HCT116 (cell line): Measurements from ENCODE around the gene ZBTB1. TPM values are rescaled to one million over a fixed set of nuclear protein-coding genes. Genes with fewer than 3 reads are reported as not detected.

Experiments
- ATAC-seq: fragments of 200-7000 bp; cut with Tn5 transposase; 2 replicates; pipeline ENCODE4 v1.9.1; 2020; ENCODE audit warnings: mild to moderate bottlenecking, moderate library complexity
- BruUV-seq: library from RNA; stranded (reverse); fragments of 400-500 nt; replicated peaks from 2 replicates; lab custom pipeline; 2021; lab: Mats Ljungman, UMichigan
- CTCF ChIA-PET: fragments of 300-600 bp; sonication (Branson Sonifier 250); formaldehyde crosslinking; loops from one replicate; lab custom pipeline; 2021; ENCODE audit warnings: antibody characterized with exemption; lab: Charles Lee
- POLR2A ChIA-PET: fragments of 300-600, 350-600 bp; sonication (Branson Sonifier 250); formaldehyde crosslinking; loops from one replicate; lab custom pipeline; 2021; ENCODE audit warnings: antibody characterized with exemption; lab: Charles Lee
- RAD21 ChIA-PET, 2 experiments: fragments of 300-600 bp; sonication (Branson Sonifier 250); formaldehyde crosslinking; loops; one replicate each; lab custom pipeline; 2023; ENCODE audit warnings: low total read pairs in 2 of 2; ENCODE audit not compliant: uncharacterized antibody in 2 of 2, unreplicated experiment in 2 of 2, low non-redundant PET in 1 of 2; lab: Charles Lee
- DNase-seq: peaks from one replicate; pipeline ENCODE4 v3.0.0-alpha.2; 2010; ENCODE audit warnings: low read depth, low spot score
- H2AFZ ChIP-seq: fragments of 200-600 bp; shearing (Covaris generic), sonication (generic); 2 replicates; pipeline ENCODE4 v1.6.1; 2017; ENCODE audit warnings: low read depth, mixed run types, mixed read lengths, antibody characterized with exemption, low read length; ENCODE audit not compliant: poor library complexity, severe bottlenecking
- H3K27ac ChIP-seq: 2 replicates; pipeline ENCODE4 v1.5.1; 2012; ENCODE audit warnings: low read depth, low read length
- H3K27me3 ChIP-seq: fragments of 200-600 bp; sonication (generic); 2 replicates; pipeline ENCODE4 v1.6.1; 2016; ENCODE audit warnings: mixed run types, low read length, mixed read lengths; ENCODE audit not compliant: insufficient read depth
- H3K36me3 ChIP-seq, 2 experiments: fragments of 200-500 bp in 1 of 2; fragments of 200-600 bp in 1 of 2; sonication (Bioruptor generic) in 1 of 2; sonication (generic) in 1 of 2; 2 replicates each; pipeline versions ENCODE4 v1.5.1 to v1.6.1; 2014 to 2016; ENCODE audit warnings: low read length in 2 of 2, inconsistent platforms in 1 of 2, mixed read lengths in 1 of 2, mixed run types in 1 of 2; ENCODE audit not compliant: insufficient read depth in 2 of 2, control insufficient read depth in 1 of 2
- H3K4me1 ChIP-seq, 2 experiments: fragments of 200-600 bp in 1 of 2; sonication (generic) in 1 of 2; 2 replicates each; pipeline versions ENCODE4 v1.5.1 to v1.6.1; 2012 to 2017; ENCODE audit warnings: low read length in 2 of 2, inconsistent platforms in 1 of 2, mild to moderate bottlenecking in 1 of 2, mixed read lengths in 1 of 2, mixed run types in 1 of 2, moderate library complexity in 1 of 2; ENCODE audit not compliant: insufficient read depth in 2 of 2, control insufficient read depth in 1 of 2
- H3K4me2 ChIP-seq: fragments of 200-600 bp; sonication (generic); 2 replicates; pipeline ENCODE4 v1.6.1; 2017; ENCODE audit warnings: mixed run types, low read length, mixed read lengths
- H3K4me3 ChIP-seq, 2 experiments: fragments of 200-600 bp in 1 of 2; sonication (generic) in 1 of 2; replicated peaks in 1 of 2; 2 replicates each; pipeline ENCODE4 v1.5.1; 2011 to 2016; ENCODE audit warnings: low read length in 2 of 2, control low read depth in 1 of 2, low read depth in 1 of 2, mild to moderate bottlenecking in 1 of 2, mixed read lengths in 1 of 2, mixed run types in 1 of 2
- H3K79me2 ChIP-seq: fragments of 200-600 bp; sonication (generic); 2 replicates; pipeline ENCODE4 v1.6.1; 2017; ENCODE audit warnings: mild to moderate bottlenecking, mixed run types, low read length, moderate library complexity, mixed read lengths; ENCODE audit not compliant: insufficient read depth
- H3K9ac ChIP-seq: fragments of 200-600 bp; sonication (generic); 2 replicates; pipeline ENCODE4 v1.6.1; 2016; ENCODE audit warnings: low read length, mixed read lengths
- H3K9me2 ChIP-seq: fragments of 200-600 bp; sonication (generic), shearing (Covaris generic); 2 replicates; pipeline ENCODE4 v1.6.1; 2017; ENCODE audit warnings: mixed run types, mild to moderate bottlenecking, moderate library complexity; ENCODE audit not compliant: insufficient read depth
- H3K9me3 ChIP-seq, 2 experiments: fragments of 200-500 bp in 1 of 2; fragments of 200-600 bp in 1 of 2; sonication (Bioruptor generic) in 1 of 2; sonication (generic) in 1 of 2; 2 replicates each; pipeline ENCODE4 v1.6.1; 2014 to 2017; ENCODE audit warnings: low read length in 2 of 2, mixed read lengths in 2 of 2, inconsistent platforms in 1 of 2, low read depth in 1 of 2, mild to moderate bottlenecking in 1 of 2, mixed run types in 1 of 2, moderate library complexity in 1 of 2; ENCODE audit not compliant: control insufficient read depth in 1 of 2, insufficient read depth in 1 of 2
- H4K20me1 ChIP-seq: fragments of 200-600 bp; sonication (generic), shearing (Covaris generic); 2 replicates; pipeline ENCODE4 v1.6.1; 2017; ENCODE audit warnings: mixed run types, mild to moderate bottlenecking, moderate library complexity; ENCODE audit not compliant: insufficient read depth
- CTCF ChIP-seq, 3 experiments: fragments of 200-600 bp in 1 of 3; sonication (generic) in 1 of 3; IDR thresholded peaks in 2 of 3; conservative IDR thresholded peaks in 1 of 3; 2 replicates each; pipeline ENCODE4 v1.5.1; 2012 to 2017; ENCODE audit warnings: low read depth in 2 of 3, low read length in 2 of 3, antibody characterized with exemption in 1 of 3, borderline replicate concordance in 1 of 3, control low read depth in 1 of 3, mild to moderate bottlenecking in 1 of 3, mixed read lengths in 1 of 3, mixed run types in 1 of 3, moderate library complexity in 1 of 3; ENCODE audit not compliant: insufficient read depth in 1 of 3
- EGR1 ChIP-seq: IDR thresholded peaks from 2 replicates; pipeline ENCODE4 v1.6.1; 2012; ENCODE audit warnings: low read depth
- ELF1 ChIP-seq: IDR thresholded peaks from 2 replicates; pipeline ENCODE4 v1.6.1; 2012; ENCODE audit warnings: low read depth, borderline replicate concordance
- RAD21 ChIP-seq: IDR thresholded peaks from 2 replicates; pipeline ENCODE4 v1.6.1; 2012; ENCODE audit warnings: low read depth, mild to moderate bottlenecking
- REST ChIP-seq: IDR thresholded peaks from 2 replicates; pipeline ENCODE4 v1.6.1; 2012; ENCODE audit warnings: low read depth
- YY1 ChIP-seq: IDR thresholded peaks from 2 replicates; pipeline ENCODE4 v1.6.1; 2011; ENCODE audit warnings: low read length, low read depth, moderate library complexity, mild to moderate bottlenecking; ENCODE audit not compliant: insufficient replicate concordance; ENCODE audit errors: extremely low read depth
- ZFX ChIP-seq: fragments of 450-650 bp; IDR thresholded peaks from 2 replicates; pipeline ENCODE4 v1.6.1; 2017
- ZNF274 ChIP-seq: fragments of 200-500 bp; sonication (Bioruptor generic); IDR thresholded peaks from 2 replicates; pipeline ENCODE4 v1.6.1; 2014; ENCODE audit warnings: mild to moderate bottlenecking, low read depth, low read length, inconsistent platforms
- intact Hi-C: fragments of 100-400 bp; cut with micrococcal nuclease; formaldehyde crosslinking; loops from 2 replicates; pipeline ENCODE4 v1.10.0; 2022
- total RNA-seq: library from RNA; stranded (reverse); gene quantifications from one replicate; pipeline ENCODE4 v1.2.1, GENCODE V29; 2021; ENCODE audit not compliant: unreplicated experiment

ZBTB1 gene
- total RNA-seq, 1 experiment from 2014 or later, result 20.6 TPM

DNA sequence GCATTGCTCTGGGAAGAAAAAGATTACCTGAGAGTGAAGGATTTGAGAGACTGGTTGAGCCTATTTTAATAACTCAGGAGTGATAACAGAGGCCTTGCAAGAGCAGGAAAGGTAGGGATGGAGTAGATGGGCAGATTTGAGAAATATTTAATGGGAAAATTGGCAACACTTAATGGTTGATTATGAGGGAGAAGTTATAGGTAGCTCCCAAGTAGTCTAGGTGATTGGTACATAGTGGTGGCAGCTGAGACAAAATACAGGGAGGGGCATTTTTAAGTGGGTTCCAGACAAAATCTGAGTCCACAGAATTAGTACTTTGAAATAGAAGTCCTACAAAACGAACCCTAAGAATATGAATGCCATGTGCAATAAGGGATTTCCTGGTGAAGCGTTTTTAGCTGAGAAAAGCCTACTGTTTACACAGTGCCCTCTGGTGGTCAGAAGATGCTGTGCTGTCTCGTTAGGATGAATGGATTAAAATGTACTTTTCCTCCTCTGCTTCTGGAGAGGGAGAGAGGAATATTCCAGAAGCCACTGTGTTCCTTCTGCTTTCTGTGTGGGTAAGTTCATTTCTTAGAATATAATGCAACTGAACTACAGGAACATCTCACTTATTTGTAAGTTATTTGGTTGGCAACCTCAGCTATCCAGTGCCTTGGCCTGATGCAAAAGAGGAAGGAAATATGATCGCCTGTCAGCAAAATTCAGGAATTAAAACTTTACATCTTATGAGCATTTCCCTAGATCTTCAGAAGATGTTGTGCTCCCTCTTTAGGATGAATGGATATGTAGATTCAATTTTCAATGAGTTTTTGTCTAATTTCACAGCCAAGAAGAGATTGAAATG, 6.5 kb downstream of the ZBTB1 start:
- Histone ChIP-seq H3K27me3 (no peaks in the 10 kb centered on the region), H4K20me1 (0 out of 2 replicates have a peak, but pooled peaks cover 3% of the 10 kb centered on the region), H3K79me2 (peaks cover 93% of the 10 kb centered on the region), H3K4me2 (peak overlapping the region; percentile 30), H3K36me3 (no peaks in the 10 kb centered on the region), H2AFZ (no peak overlapping the region), H3K9ac (no peak overlapping the region), H3K27ac (no peak overlapping the region; the same call in 1 of the 2 replicates), H3K9me2 (no peaks in the 10 kb centered on the region), H3K9me3 (no peaks in the 10 kb centered on the region), H3K4me3 (no peak overlapping the region), H3K4me1 (peaks cover 15 to 36% of the 10 kb centered on the region in 2 experiments; a peak in 3 of 4 replicates)
- intact Hi-C loops, result loop anchor here (2.0 to 10.0 kb wide), 2 partner anchors 124 to 166 kb away; no protein-coding TSS in a partner anchor
- TF ChIP-seq YY1 (peak; percentile 18), CTCF (IDR thresholded peaks at IDR 0.05 in 2 of 3, conservative IDR thresholded peaks at IDR 0.05 in 1 of 3; ENCODE audit: borderline replicate concordance in 1 of 3, insufficient read depth in 1 of 3, low read depth in 2 of 3, low read length in 2 of 3) (peak in 2 of 3 experiments; percentile 89 to 95; a peak in 4 of 6 replicates), ZNF274 (no peak)
- POLR2A ChIA-PET, result no interaction called here
- peak; percentile 82 for ATAC-seq
- no TSS peak for BruUV-seq
- CTCF ChIA-PET, result interaction anchor here (0.5 to 2.5 kb wide), 15 partner anchors 8 to 329 kb away, joined by 3 to 17 read pairs (median 4); no protein-coding TSS in a partner anchor
- peak; percentile 56 for DNase-seq
- RAD21 ChIA-PET, result interaction anchor here (0.5 to 1.2 kb wide), 4 partner anchors 32 to 650 kb away, joined by 3 to 7 read pairs (median 4); no protein-coding TSS in a partner anchor

GRCh38 chr14:64513271-64513670, 8.7 kb downstream of the ZBTB1 start:
- H3K9ac ChIP-seq, result no peak overlapping the region
- 0 out of 2 replicates have a peak, but pooled peaks cover 3% of the 10 kb centered on the region for H4K20me1 ChIP-seq
- intact Hi-C loops, result loop anchor here (10.0 kb wide), 1 partner anchor 122 kb away; no protein-coding TSS in a partner anchor
- no peak overlapping the region for H2AFZ ChIP-seq
- BruUV-seq, result no TSS peak
- no peak overlapping the region for H3K4me3 ChIP-seq
- POLR2A ChIA-PET, result no interaction called here
- H3K27ac ChIP-seq, result no peak overlapping the region
- no peaks in the 10 kb centered on the region for H3K9me3 ChIP-seq
- no peak overlapping the region for H3K4me2 ChIP-seq
- H3K36me3 ChIP-seq, result no peaks in the 10 kb centered on the region
- ATAC-seq (no peak), DNase-seq (no peak)
- H3K27me3 ChIP-seq, result no peaks in the 10 kb centered on the region
- H3K9me2 ChIP-seq, result no peaks in the 10 kb centered on the region
- H3K4me1 ChIP-seq, result peaks cover 15 to 24% of the 10 kb centered on the region in 2 experiments; a peak in 3 of 4 replicates
- CTCF ChIA-PET, result no interaction called here
- H3K79me2 ChIP-seq, result peaks cover 90% of the 10 kb centered on the region
- RAD21 ChIA-PET, result no interaction called here
- TF ChIP-seq RAD21 (no peak), ELF1 (no peak), EGR1 (no peak), REST (no peak), ZNF274 (no peak), ZFX (no peak)
